ENCODE measurements around the gene RTP3.

RTP3 gene

DNA sequence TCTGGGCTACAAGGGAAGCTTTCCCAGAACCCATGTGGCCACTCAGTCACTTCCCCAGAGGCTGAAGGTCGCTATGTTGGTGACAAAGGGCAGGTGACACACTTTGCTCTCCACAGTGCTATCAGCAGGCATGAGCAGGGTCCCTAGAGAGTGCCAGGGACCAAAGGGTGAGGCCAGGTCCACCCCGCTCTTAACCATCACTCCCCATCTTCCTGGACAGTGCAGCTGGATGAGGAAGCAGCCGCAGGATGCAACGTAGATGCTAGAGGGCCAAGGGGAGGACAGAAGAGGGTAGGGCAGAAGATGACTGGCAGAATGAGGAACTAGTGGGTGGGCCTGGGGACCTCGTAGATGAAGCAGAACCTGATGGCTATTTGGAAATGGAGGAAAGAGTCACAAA is 19.4 kb upstream of the RTP3 start:
- no peak overlapping the region for H3K9ac ChIP-seq (ENCODE audit: low read length)
- no peaks in the 10 kb centered on the region for H3K36me3 ChIP-seq (ENCODE audit: low read length)
- no peak overlapping the region for H3K27ac ChIP-seq (ENCODE audit: low read depth, low read length)
- no peak overlapping the region for H3K4me2 ChIP-seq (ENCODE audit: low read depth, low read length, poor library complexity, severe bottlenecking)
- no peaks in the 10 kb centered on the region for H4K20me1 ChIP-seq (ENCODE audit: low read depth, low read length)
- H3K4me3 ChIP-seq (ENCODE audit: insufficient read depth, low read length, poor library complexity, severe bottlenecking): no peak overlapping the region
- no peaks in the 10 kb centered on the region for H3F3A ChIP-seq (ENCODE audit: insufficient read depth)
- H3K9me3 ChIP-seq (ENCODE audit: insufficient read depth, low read length): no peaks in the 10 kb centered on the region
- no peaks in the 10 kb centered on the region for H3K79me2 ChIP-seq (ENCODE audit: insufficient read depth, low read length)
- H3K9me2 ChIP-seq (replicated peaks; ENCODE audit: insufficient read depth, low read length): no peaks in the 10 kb centered on the region
- no peak overlapping the region for H2AFZ ChIP-seq (ENCODE audit: low read depth, low read length, severe bottlenecking)
- TF ChIP-seq, protein P1, sequence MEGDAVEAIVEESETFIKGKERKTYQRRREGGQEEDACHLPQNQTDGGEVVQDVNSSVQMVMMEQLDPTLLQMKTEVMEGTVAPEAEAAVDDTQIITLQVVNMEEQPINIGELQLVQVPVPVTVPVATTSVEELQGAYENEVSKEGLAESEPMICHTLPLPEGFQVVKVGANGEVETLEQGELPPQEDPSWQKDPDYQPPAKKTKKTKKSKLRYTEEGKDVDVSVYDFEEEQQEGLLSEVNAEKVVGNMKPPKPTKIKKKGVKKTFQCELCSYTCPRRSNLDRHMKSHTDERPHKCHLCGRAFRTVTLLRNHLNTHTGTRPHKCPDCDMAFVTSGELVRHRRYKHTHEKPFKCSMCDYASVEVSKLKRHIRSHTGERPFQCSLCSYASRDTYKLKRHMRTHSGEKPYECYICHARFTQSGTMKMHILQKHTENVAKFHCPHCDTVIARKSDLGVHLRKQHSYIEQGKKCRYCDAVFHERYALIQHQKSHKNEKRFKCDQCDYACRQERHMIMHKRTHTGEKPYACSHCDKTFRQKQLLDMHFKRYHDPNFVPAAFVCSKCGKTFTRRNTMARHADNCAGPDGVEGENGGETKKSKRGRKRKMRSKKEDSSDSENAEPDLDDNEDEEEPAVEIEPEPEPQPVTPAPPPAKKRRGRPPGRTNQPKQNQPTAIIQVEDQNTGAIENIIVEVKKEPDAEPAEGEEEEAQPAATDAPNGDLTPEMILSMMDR (IDR thresholded peaks at IDR 0.05; ENCODE audit: insufficient read depth, low read length, poor library complexity, severe bottlenecking): no peak
- no peak for TF ChIP-seq EZH2phosphoT487 (conservative IDR thresholded peaks at IDR 0.05; ENCODE audit: low read length)
- H3K27me3 ChIP-seq (ENCODE audit: low read length): no peaks in the 10 kb centered on the region

DNA sequence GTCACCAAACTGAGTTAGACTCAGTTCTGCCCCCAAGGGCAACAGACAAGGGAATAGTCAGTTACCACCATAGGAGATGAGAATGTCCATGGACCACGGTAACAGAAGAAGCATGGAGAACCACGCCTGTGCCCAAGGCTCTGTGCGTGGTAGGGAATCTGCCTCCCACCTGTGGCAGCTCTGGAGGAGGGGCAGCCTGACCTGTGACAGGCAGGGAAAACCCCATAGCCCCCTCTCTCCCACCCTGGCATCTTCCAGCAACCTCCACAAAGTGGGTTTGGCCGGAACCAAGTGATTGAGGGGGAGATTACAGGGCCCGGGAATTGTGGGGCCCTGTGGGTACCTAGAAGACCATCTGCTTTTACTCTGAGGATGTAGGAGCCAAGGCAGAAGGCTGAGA is 18.8 kb upstream of the RTP3 start:
- Histone ChIP-seq H2AFZ (ENCODE audit: low read depth, low read length, severe bottlenecking) (no peak overlapping the region), H3K9me3 (ENCODE audit: insufficient read depth, low read length) (no peaks in the 10 kb centered on the region), H3K9me2 (replicated peaks; ENCODE audit: insufficient read depth, low read length) (no peaks in the 10 kb centered on the region), H4K20me1 (ENCODE audit: low read depth, low read length) (no peaks in the 10 kb centered on the region), H3F3A (ENCODE audit: insufficient read depth) (no peaks in the 10 kb centered on the region), H3K36me3 (ENCODE audit: low read length) (no peaks in the 10 kb centered on the region), H3K9ac (ENCODE audit: low read length) (no peak overlapping the region), H3K27ac (ENCODE audit: low read depth, low read length) (no peak overlapping the region), H3K79me2 (ENCODE audit: insufficient read depth, low read length) (no peaks in the 10 kb centered on the region), H3K4me2 (ENCODE audit: low read depth, low read length, poor library complexity, severe bottlenecking) (no peak overlapping the region), H3K4me3 (ENCODE audit: insufficient read depth, low read length, poor library complexity, severe bottlenecking) (no peak overlapping the region), H3K27me3 (ENCODE audit: low read length) (no peaks in the 10 kb centered on the region)
- no peak for TF ChIP-seq EZH2phosphoT487 (conservative IDR thresholded peaks at IDR 0.05; ENCODE audit: low read length)
- TF ChIP-seq, protein P1 (IDR thresholded peaks at IDR 0.05; ENCODE audit: insufficient read depth, low read length, poor library complexity, severe bottlenecking): no peak

DNA sequence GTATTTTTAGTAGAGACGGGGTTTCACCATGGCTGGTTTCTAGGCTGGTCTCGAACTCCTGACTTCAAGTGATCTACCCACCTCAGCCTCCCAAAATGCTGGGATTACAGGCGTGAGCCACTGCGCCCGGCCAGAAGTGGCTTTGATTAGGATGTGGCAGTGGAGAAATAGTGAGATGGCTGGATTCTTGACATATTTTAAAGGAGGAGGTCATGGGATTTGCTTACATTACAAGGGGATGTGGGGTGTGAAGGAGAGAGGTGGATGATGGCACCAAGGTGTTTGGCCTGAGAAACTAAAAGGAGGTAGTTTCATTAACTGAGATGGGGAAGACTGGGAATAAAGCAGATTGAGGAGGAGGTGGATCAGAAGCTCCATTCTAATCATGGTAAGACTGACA is 18.1 kb upstream of the RTP3 start:
- Histone ChIP-seq H3K9me2 (replicated peaks; ENCODE audit: insufficient read depth, low read length) (no peaks in the 10 kb centered on the region), H3K27ac (ENCODE audit: low read depth, low read length) (no peak overlapping the region), H3K36me3 (ENCODE audit: low read length) (no peaks in the 10 kb centered on the region), H3K4me2 (ENCODE audit: low read depth, low read length, poor library complexity, severe bottlenecking) (no peak overlapping the region), H4K20me1 (ENCODE audit: low read depth, low read length) (no peaks in the 10 kb centered on the region), H3K9me3 (ENCODE audit: insufficient read depth, low read length) (no peaks in the 10 kb centered on the region), H3K79me2 (ENCODE audit: insufficient read depth, low read length) (no peaks in the 10 kb centered on the region), H3K9ac (ENCODE audit: low read length) (no peak overlapping the region), H3K27me3 (ENCODE audit: low read length) (no peaks in the 10 kb centered on the region), H3F3A (ENCODE audit: insufficient read depth) (no peaks in the 10 kb centered on the region), H2AFZ (ENCODE audit: low read depth, low read length, severe bottlenecking) (no peak overlapping the region), H3K4me3 (ENCODE audit: insufficient read depth, low read length, poor library complexity, severe bottlenecking) (no peak overlapping the region)
- TF ChIP-seq EZH2phosphoT487 (conservative IDR thresholded peaks at IDR 0.05; ENCODE audit: low read length): no peak
- TF ChIP-seq, protein P1 (IDR thresholded peaks at IDR 0.05; ENCODE audit: insufficient read depth, low read length, poor library complexity, severe bottlenecking): no peak

Data from SU-DHL-6 (cell line).